GM12878 (cell line): ENCODE results near the gene PLCB4. TPM values are rescaled to one million over a fixed set of nuclear protein-coding genes. Genes with fewer than 3 reads are reported as not detected.

Experiments
- ATAC-seq: fragments of 200-7000 bp; cut with Tn5 transposase; 3 replicates; pipeline ENCODE4 v1.9.1; 2020; ENCODE audit warnings: mild to moderate bottlenecking, moderate library complexity
- BruUV-seq: library from RNA; stranded (reverse); fragments of 400-500 nt; replicated peaks from 2 replicates; lab custom pipeline; 2021; lab: Mats Ljungman, UMichigan
- CTCF ChIA-PET: fragments of 300-600 bp; sonication (Branson Sonifier 250); formaldehyde crosslinking; extraction: SDS; loops from one replicate; lab custom pipeline; 2021; ENCODE audit warnings: inconsistent platforms; lab: Yijun Ruan, JAX
- POLR2A ChIA-PET: fragments of 350-600 bp; formaldehyde crosslinking; extraction: SDS; loops from one replicate; lab custom pipeline; 2021; ENCODE audit warnings: inconsistent platforms; lab: Charles Lee
- RAD21 ChIA-PET: fragments of 300-600 bp; sonication (Branson Sonifier 250); formaldehyde crosslinking; loops from one replicate; lab custom pipeline; 2023; ENCODE audit warnings: antibody characterized with exemption; ENCODE audit not compliant: unreplicated experiment; lab: Charles Lee
- SMC1A ChIA-PET: fragments of 300-600 bp; sonication (Branson Sonifier 250); formaldehyde crosslinking; loops from one replicate; lab custom pipeline; 2023; ENCODE audit not compliant: unreplicated experiment, uncharacterized antibody; lab: Charles Lee
- DNase-seq: peaks from one replicate; pipeline ENCODE4 v3.0.0-alpha.2; 2011; ENCODE audit warnings: low read depth, low spot score
- FAIRE-seq: peaks from 3 replicates; lab custom pipeline; 2011; peaks lifted over from hg19 to GRCh38; lab: Jason Lieb, UNC
- H2AFZ ChIP-seq: 2 replicates; pipeline ENCODE4 v1.6.0; 2011; ENCODE audit warnings: low read depth, low read length, control low read depth; ENCODE audit not compliant: control insufficient read depth
- H3K27ac ChIP-seq: 2 replicates; pipeline ENCODE4 v1.5.1; 2011; ENCODE audit warnings: control low read depth; ENCODE audit not compliant: control insufficient read depth, insufficient read depth
- H3K27me3 ChIP-seq, 2 experiments: replicated peaks in 1 of 2; 2 replicates each; pipeline versions ENCODE4 v1.6.0 to v1.6.1; 2011; ENCODE audit warnings: low read length in 1 of 2; ENCODE audit not compliant: control insufficient read depth in 2 of 2, insufficient read depth in 2 of 2
- H3K36me3 ChIP-seq, 2 experiments: 2 replicates each; pipeline ENCODE4 v1.5.1; 2011; ENCODE audit warnings: low read length in 1 of 2; ENCODE audit not compliant: control insufficient read depth in 2 of 2, insufficient read depth in 2 of 2
- H3K4me1 ChIP-seq: 2 replicates; pipeline ENCODE4 v1.6.1; 2011; ENCODE audit warnings: mild to moderate bottlenecking, low read length, moderate library complexity, mixed read lengths; ENCODE audit not compliant: control insufficient read depth, insufficient read depth
- H3K4me2 ChIP-seq: 2 replicates; pipeline ENCODE4 v1.6.0; 2011; ENCODE audit warnings: control low read depth; ENCODE audit not compliant: control insufficient read depth, insufficient read depth
- H3K4me3 ChIP-seq: fragments of 200-600 bp; sonication (generic); 2 replicates; pipeline ENCODE4 v1.5.1; 2016
- H3K79me2 ChIP-seq: 2 replicates; pipeline ENCODE4 v1.6.0; 2011; ENCODE audit warnings: low read length; ENCODE audit not compliant: control insufficient read depth, insufficient read depth
- H3K9ac ChIP-seq: 2 replicates; pipeline ENCODE4 v1.8.0; 2011; ENCODE audit warnings: low read length, control low read depth, mixed read lengths; ENCODE audit not compliant: control insufficient read depth, insufficient read depth
- H3K9me3 ChIP-seq: replicated peaks from 3 replicates; pipeline ENCODE4 v1.5.1; 2011; ENCODE audit warnings: mild to moderate bottlenecking, low read length; ENCODE audit not compliant: control insufficient read depth, insufficient read depth
- H4K20me1 ChIP-seq: 2 replicates; pipeline ENCODE4 v1.6.0; 2011; ENCODE audit not compliant: control insufficient read depth, insufficient read depth
- BRCA1 ChIP-seq: IDR thresholded peaks from 2 replicates; pipeline ENCODE4 v1.6.1; 2011; ENCODE audit warnings: low read depth, low read length, improper control_type of control experiment
- CHD2 ChIP-seq: IDR thresholded peaks from 2 replicates; pipeline ENCODE4 v1.6.1; 2011; ENCODE audit warnings: low read depth, low read length, improper control_type of control experiment, borderline replicate concordance
- MAX ChIP-seq: IDR thresholded peaks from 2 replicates; pipeline ENCODE4 v1.6.1; 2012; ENCODE audit warnings: low read depth, low read length, improper control_type of control experiment
- PAX8 ChIP-seq: fragments of 450-650 bp; IDR thresholded peaks from 2 replicates; pipeline ENCODE4 v1.6.1; 2017; ENCODE audit warnings: mild to moderate bottlenecking, moderate library complexity
- RELA ChIP-seq: fragments of 450-650 bp; IDR thresholded peaks from 2 replicates; pipeline ENCODE4 v1.8.0; 2014; ENCODE audit warnings: borderline replicate concordance; ENCODE audit not compliant: partially characterized antibody
- SIX5 ChIP-seq: IDR thresholded peaks from 2 replicates; pipeline ENCODE4 v1.6.1; 2011; ENCODE audit warnings: mild to moderate bottlenecking, low read depth, low read length, moderate library complexity; ENCODE audit not compliant: severe bottlenecking
- TAF1 ChIP-seq: IDR thresholded peaks from 2 replicates; pipeline ENCODE4 v1.6.1; 2011; ENCODE audit warnings: mild to moderate bottlenecking, low read depth, low read length, borderline replicate concordance
- WGBS: methylation state at CpG from one replicate; pipeline ENCODE4 v1.1.6; 2016; ENCODE audit warnings: low lambda C conversion rate; ENCODE audit not compliant: insufficient replicate concordance, insufficient coverage; ENCODE audit errors: missing lambda C conversion rate; 5-methylcytosine and 5-hydroxymethylcytosine counted together
- in situ Hi-C: fragments of 300-500 bp; cut with MboI; formaldehyde crosslinking; loops from 9 replicates; pipeline ENCODE4 v1.14.3; 2018; ENCODE audit warnings: mixed read lengths
- intact Hi-C: fragments of 100-400 bp; cut with micrococcal nuclease; formaldehyde crosslinking; loops from one replicate; pipeline ENCODE4 v1.14.2; 2022; ENCODE audit not compliant: unreplicated experiment
- polyA plus RNA-seq, 11 experiments: library from polyadenylated mRNA; depleted of rRNA in 4 of 11; unstranded in 6 of 11; stranded (reverse) in 5 of 11; fragments of >200 nt; fragmentation: Nextera tagmentation in 4 of 11; fragmentation: Illumina TruSeq in 1 of 11; extraction: Ambion mirVana in 4 of 11; extraction: Trizol in 1 of 11; gene quantifications; 1 replicate in 1 of 11; 2 replicates in 10 of 11; pipeline versions ENCODE4 v1.2.1 to v1.2.3, GENCODE V29; 2011 to 2016; ENCODE audit warnings: inconsistent platforms in 2 of 11, missing spikeins in 2 of 11, low read depth in 1 of 11
- total RNA-seq, 4 experiments: library from RNA; depleted of rRNA in 3 of 4; stranded (reverse); fragments of >200 nt in 3 of 4; fragmentation: Illumina TruSeq in 1 of 4; extraction: Trizol in 1 of 4; gene quantifications; 2 replicates each; pipeline versions ENCODE4 v1.2.1 to v1.2.3, GENCODE V29; 2013 to 2021
- TF ChIP-seq, protein P1 (sequence below): fragments of 450-650 bp; IDR thresholded peaks from 2 replicates; pipeline ENCODE4 v1.6.1; 2016; ENCODE audit warnings: mild to moderate bottlenecking
- TF ChIP-seq, protein P2 (sequence below): IDR thresholded peaks from 2 replicates; pipeline ENCODE4 v1.6.1; 2012; ENCODE audit warnings: low read depth, low read length, improper control_type of control experiment

The PLCB4 gene
- total and polyA plus RNA-seq, 10 of the 15 experiments (the other 5 are each of a cell fraction or from before 2014, with no cell fraction given), result not detected

DNA sequence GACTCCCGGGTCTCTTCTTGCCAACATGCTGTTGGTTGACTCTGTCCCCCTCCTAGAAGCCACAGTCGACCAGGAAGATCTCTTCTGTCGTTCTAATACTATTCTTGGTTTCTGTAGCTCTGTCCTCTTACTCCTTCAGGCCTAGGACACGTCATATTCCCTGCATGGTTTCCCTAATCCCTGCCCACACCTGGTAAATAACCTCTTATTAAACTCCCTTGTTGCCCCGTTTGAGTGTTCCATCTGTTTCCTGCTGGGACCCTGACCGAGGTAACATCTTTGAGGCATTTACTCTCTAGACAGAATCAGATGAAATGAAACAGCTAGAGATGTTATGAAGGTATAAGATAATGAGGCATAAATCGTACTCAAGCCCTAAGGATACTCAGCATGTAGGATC, 68.1 kb downstream of the PLCB4 start:
- no peaks in the 10 kb centered on the region for H4K20me1 ChIP-seq
- BruUV-seq, result no TSS peak
- no peak overlapping the region for H2AFZ ChIP-seq
- ChIA-PET POLR2A (no interaction called here), SMC1A (no interaction called here), CTCF (no interaction called here), RAD21 (no interaction called here)
- FAIRE-seq (no peak), ATAC-seq (no peak), DNase-seq (no peak)
- no peaks in the 10 kb centered on the region for H3K27me3 ChIP-seq
- H3K79me2 ChIP-seq, result no peaks in the 10 kb centered on the region
- H3K36me3 ChIP-seq, result no peaks in the 10 kb centered on the region
- intact Hi-C loops, result no loop called here
- no peak overlapping the region for H3K9ac ChIP-seq
- no peaks in the 10 kb centered on the region for H3K4me1 ChIP-seq
- H3K4me2 ChIP-seq, result no peak overlapping the region
- no peak overlapping the region for H3K27ac ChIP-seq
- in situ Hi-C loops, result no loop called here
- no peak overlapping the region for H3K4me3 ChIP-seq
- WGBS, result 1% methylated on average over 7 of the region's 7 CpGs
- TF ChIP-seq RELA, result no peak
- no peak for TF ChIP-seq MAX
- TF ChIP-seq PAX8, result no peak
- TF ChIP-seq SIX5, result no peak
- no peak for TF ChIP-seq CHD2
- TF ChIP-seq BRCA1, result no peak
- TF ChIP-seq, protein P1, sequence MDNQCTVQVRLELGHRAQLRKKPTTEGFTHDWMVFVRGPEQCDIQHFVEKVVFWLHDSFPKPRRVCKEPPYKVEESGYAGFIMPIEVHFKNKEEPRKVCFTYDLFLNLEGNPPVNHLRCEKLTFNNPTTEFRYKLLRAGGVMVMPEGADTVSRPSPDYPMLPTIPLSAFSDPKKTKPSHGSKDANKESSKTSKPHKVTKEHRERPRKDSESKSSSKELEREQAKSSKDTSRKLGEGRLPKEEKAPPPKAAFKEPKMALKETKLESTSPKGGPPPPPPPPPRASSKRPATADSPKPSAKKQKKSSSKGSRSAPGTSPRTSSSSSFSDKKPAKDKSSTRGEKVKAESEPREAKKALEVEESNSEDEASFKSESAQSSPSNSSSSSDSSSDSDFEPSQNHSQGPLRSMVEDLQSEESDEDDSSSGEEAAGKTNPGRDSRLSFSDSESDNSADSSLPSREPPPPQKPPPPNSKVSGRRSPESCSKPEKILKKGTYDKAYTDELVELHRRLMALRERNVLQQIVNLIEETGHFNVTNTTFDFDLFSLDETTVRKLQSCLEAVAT, result no peak
- TF ChIP-seq, protein P2, sequence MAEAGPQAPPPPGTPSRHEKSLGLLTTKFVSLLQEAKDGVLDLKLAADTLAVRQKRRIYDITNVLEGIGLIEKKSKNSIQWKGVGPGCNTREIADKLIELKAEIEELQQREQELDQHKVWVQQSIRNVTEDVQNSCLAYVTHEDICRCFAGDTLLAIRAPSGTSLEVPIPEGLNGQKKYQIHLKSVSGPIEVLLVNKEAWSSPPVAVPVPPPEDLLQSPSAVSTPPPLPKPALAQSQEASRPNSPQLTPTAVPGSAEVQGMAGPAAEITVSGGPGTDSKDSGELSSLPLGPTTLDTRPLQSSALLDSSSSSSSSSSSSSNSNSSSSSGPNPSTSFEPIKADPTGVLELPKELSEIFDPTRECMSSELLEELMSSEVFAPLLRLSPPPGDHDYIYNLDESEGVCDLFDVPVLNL, result no peak
- TF ChIP-seq TAF1, result no peak
- H3K9me3 ChIP-seq, result no peaks in the 10 kb centered on the region
